ENCODE measurements around the gene GPHB5. TPM values are rescaled to one million over a fixed set of nuclear protein-coding genes. Genes with fewer than 3 reads are reported as not detected.

Gene GPHB5
- total RNA-seq, 4 donors from 2014 or later: not detected

DNA sequence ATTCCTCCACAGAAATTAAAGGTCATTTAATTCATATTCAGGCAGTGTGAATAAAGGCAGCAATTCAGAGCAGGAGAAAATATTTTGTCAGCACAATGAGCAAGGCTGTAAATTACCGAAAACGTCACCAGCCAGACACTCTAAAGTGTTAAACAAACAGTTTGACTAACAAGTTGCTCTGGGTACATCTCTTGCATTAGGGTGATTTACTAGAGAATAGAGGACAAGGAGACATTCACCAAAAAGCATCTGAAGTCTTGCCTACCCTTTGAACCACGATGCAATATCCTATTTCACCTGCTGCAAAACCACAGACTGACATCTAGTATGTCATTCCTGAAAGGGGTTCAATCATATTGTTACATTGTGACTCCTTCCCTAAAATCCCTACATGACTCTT, 27.1 kb upstream of the GPHB5 start:
- no peaks in the 10 kb centered on the region for H3K27me3 ChIP-seq
- H3K36me3 ChIP-seq: no peaks in the 10 kb centered on the region
- H3K9me3 ChIP-seq: no peaks in the 10 kb centered on the region
- intact Hi-C loops (cut with DNase I): no loop called here
- H3K4me1 ChIP-seq: no peaks in the 10 kb centered on the region
- no peak overlapping the region for H3K27ac ChIP-seq (replicated peaks in 1 of 4)
- TF ChIP-seq POLR2AphosphoS5 (IDR thresholded peaks at IDR 0.05) (no peak), EP300 (IDR thresholded peaks at IDR 0.05) (no peak), CTCF (IDR thresholded peaks at IDR 0.05) (no peak), POLR2A (IDR thresholded peaks at IDR 0.05; ENCODE audit: low read depth) (no peak)
- 81% methylated on average over 3 of the region's 3 CpGs for WGBS
- no peak overlapping the region for H3K4me3 ChIP-seq
- no peak for DNase-seq (ENCODE audit: extremely low spot score)

DNA sequence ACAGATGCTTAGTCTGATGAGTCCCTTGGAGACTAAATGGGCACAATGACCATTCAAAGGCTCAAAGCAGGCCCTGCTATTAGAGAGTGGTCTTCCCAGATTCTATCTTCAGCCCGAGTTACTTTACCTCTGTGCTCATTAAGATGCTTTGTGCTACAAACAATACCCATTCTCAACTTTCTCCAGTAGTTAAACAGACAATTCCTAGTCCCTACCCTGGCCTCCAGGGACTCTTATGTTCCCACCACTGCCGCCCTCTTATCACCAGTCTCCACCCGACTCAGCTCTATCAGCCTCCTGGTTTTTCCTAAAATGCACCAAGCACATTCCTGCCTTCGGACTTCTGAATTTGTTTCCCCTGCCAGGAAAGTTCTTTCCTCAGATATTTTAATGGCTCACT, 25.6 kb upstream of the GPHB5 start:
- no peak for DNase-seq (ENCODE audit: extremely low spot score)
- intact Hi-C loops (cut with DNase I): no loop called here
- no peak overlapping the region for H3K4me3 ChIP-seq
- H3K27ac ChIP-seq (replicated peaks in 1 of 4): no peak overlapping the region
- H3K9me3 ChIP-seq: no peaks in the 10 kb centered on the region
- H3K4me1 ChIP-seq: no peaks in the 10 kb centered on the region
- TF ChIP-seq CTCF (IDR thresholded peaks at IDR 0.05): no peak
- TF ChIP-seq POLR2AphosphoS5 (IDR thresholded peaks at IDR 0.05): no peak
- TF ChIP-seq POLR2A (IDR thresholded peaks at IDR 0.05; ENCODE audit: low read depth): no peak
- TF ChIP-seq EP300 (IDR thresholded peaks at IDR 0.05): no peak
- 67% methylated on average over 4 of the region's 4 CpGs for WGBS
- H3K27me3 ChIP-seq: no peaks in the 10 kb centered on the region
- H3K36me3 ChIP-seq: no peaks in the 10 kb centered on the region

- H3K4me3 ChIP-seq: no peak overlapping the region
- no peaks in the 10 kb centered on the region for H3K27me3 ChIP-seq
- DNase-seq (ENCODE audit: extremely low spot score): no peak
- TF ChIP-seq EP300 (IDR thresholded peaks at IDR 0.05): no peak
- no peak for TF ChIP-seq CTCF (IDR thresholded peaks at IDR 0.05)
- no peak for TF ChIP-seq POLR2AphosphoS5 (IDR thresholded peaks at IDR 0.05)
- no peak for TF ChIP-seq POLR2A (IDR thresholded peaks at IDR 0.05; ENCODE audit: low read depth)
- no peaks in the 10 kb centered on the region for H3K4me1 ChIP-seq
- WGBS: 95% methylated on average over 1 of the region's 1 CpG
- H3K36me3 ChIP-seq: no peaks in the 10 kb centered on the region
- no peak overlapping the region for H3K27ac ChIP-seq (replicated peaks in 1 of 4)
- H3K9me3 ChIP-seq: no peaks in the 10 kb centered on the region
- intact Hi-C loops (cut with DNase I): no loop called here
These were observed 25.1 kb upstream of the GPHB5 start for GRCh38 chr14:63343878-63344277.

- 77% methylated on average over 7 of the region's 7 CpGs for WGBS
- intact Hi-C loops (cut with DNase I): no loop called here
- no peaks in the 10 kb centered on the region for H3K9me3 ChIP-seq
- H3K27ac ChIP-seq (replicated peaks in 1 of 4): no peak overlapping the region
- TF ChIP-seq POLR2A (IDR thresholded peaks at IDR 0.05; ENCODE audit: low read depth): no peak
- no peak for TF ChIP-seq POLR2AphosphoS5 (IDR thresholded peaks at IDR 0.05)
- no peak for TF ChIP-seq CTCF (IDR thresholded peaks at IDR 0.05)
- TF ChIP-seq EP300 (IDR thresholded peaks at IDR 0.05): no peak
- DNase-seq (ENCODE audit: extremely low spot score): no peak
- no peaks in the 10 kb centered on the region for H3K36me3 ChIP-seq
- H3K4me1 ChIP-seq: no peaks in the 10 kb centered on the region
- H3K27me3 ChIP-seq: no peaks in the 10 kb centered on the region
- H3K4me3 ChIP-seq: no peak overlapping the region
These were observed 23.6 kb upstream of the GPHB5 start for GRCh38 chr14:63342371-63342770.

All from esophagus muscularis mucosa (tissue), 4 donors.